Breast epithelium (tissue), 3 donors: ENCODE results near the gene CELF3.
"Not testable (repeated sequence)": the region's sequence is repeated elsewhere in the genome, so short reads cannot be mapped to it uniquely, and the experiment has no call there.

Source experiments
- CTCF ChIP-seq, 3 donors: fragments of 450-650 bp; IDR thresholded peaks; one replicate each; pipeline ENCODE4 v1.5.1; 2016 to 2017; ENCODE audit warnings: antibody characterized with exemption in 3 of 3, mild to moderate bottlenecking in 3 of 3, moderate library complexity in 3 of 3
- POLR2A ChIP-seq: fragments of 450-650 bp; IDR thresholded peaks from one replicate; pipeline ENCODE4 v1.6.1; 2016; ENCODE audit warnings: antibody characterized with exemption, mild to moderate bottlenecking, moderate library complexity
- POLR2AphosphoS5 ChIP-seq, 3 donors: sonication (generic); formaldehyde crosslinking; IDR thresholded peaks; one replicate each; pipeline ENCODE4 v1.6.1; 2017; ENCODE audit warnings: antibody characterized with exemption in 3 of 3

GRCh38 chr1:151670036-151670675 lies 46.4 kb downstream of the CELF3 start:
- not testable (repeated sequence) for TF ChIP-seq POLR2A; CTCF (IDR thresholded peaks at IDR 0.05); POLR2AphosphoS5 (IDR thresholded peaks at IDR 0.05)
